T-cell (primary cell): Measurements from ENCODE around the gene XRCC3. TPM values are rescaled to one million over a fixed set of nuclear protein-coding genes. Genes with fewer than 3 reads are reported as not detected.
A peak's percentile ranks its signal among the peaks of the same experiment; 100 is the strongest.

Source experiments
- ATAC-seq, 4 experiments: fragments of 200-7000 bp in 3 of 4; fragments of 150-1000 bp in 1 of 4; cut with Tn5 transposase; replicated peaks in 1 of 4; 1 replicate in 3 of 4; 2 replicates in 1 of 4; pipeline ENCODE4 v1.10.0; 2021; ENCODE audit warnings: moderate library complexity in 3 of 4, mild to moderate bottlenecking in 2 of 4, moderate number of reproducible peaks in 1 of 4
- CTCF ChIA-PET, 2 donors: fragments of 300-600 bp; sonication (Branson Sonifier 250); formaldehyde crosslinking; loops; one replicate each; lab custom pipeline; 2022; ENCODE audit warnings: antibody characterized with exemption in 2 of 2; lab: Charles Lee
- POLR2A ChIA-PET, 2 donors: fragments of 300-600 bp; sonication (Branson Sonifier 250); formaldehyde crosslinking; loops; one replicate each; lab custom pipeline; 2022; ENCODE audit warnings: antibody characterized with exemption in 2 of 2; lab: Charles Lee
- DNase-seq, 35 experiments: peaks; one replicate each; pipeline versions ENCODE4 v3.0.0 to v3.0.0-alpha.2; 2013 to 2023
- H3K27ac ChIP-seq: one replicate; pipeline ENCODE4 v1.5.1; 2013; ENCODE audit warnings: low read length
- H3K27me3 ChIP-seq, 2 experiments: replicated peaks in 1 of 2; 1 replicate in 1 of 2; 2 replicates in 1 of 2; pipeline versions ENCODE4 v1.6.1 to v1.7.0; 2013; ENCODE audit warnings: low read length in 1 of 2, mixed read lengths in 1 of 2; ENCODE audit not compliant: control insufficient read depth in 2 of 2, insufficient read depth in 2 of 2; ENCODE audit errors: extremely low read depth in 1 of 2
- H3K36me3 ChIP-seq, 2 donors: 1 replicate in 1 of 2; 2 replicates in 1 of 2; pipeline versions ENCODE4 v1.6.1 to v1.7.0; 2013; ENCODE audit warnings: low read length in 1 of 2; ENCODE audit not compliant: control insufficient read depth in 2 of 2, insufficient read depth in 1 of 2; ENCODE audit errors: extremely low read depth in 1 of 2
- H3K4me1 ChIP-seq, 2 experiments: 1 replicate in 1 of 2; 2 replicates in 1 of 2; pipeline versions ENCODE4 v1.6.1 to v1.7.0; 2013; ENCODE audit warnings: low read length in 2 of 2, mixed read lengths in 1 of 2; ENCODE audit not compliant: insufficient read depth in 2 of 2, control insufficient read depth in 1 of 2; ENCODE audit errors: extremely low read depth in 1 of 2
- H3K4me3 ChIP-seq, 2 donors: 1 replicate in 1 of 2; 2 replicates in 1 of 2; pipeline versions ENCODE4 v1.5.1 to v1.7.0; 2013; ENCODE audit warnings: mild to moderate bottlenecking in 2 of 2, low read length in 1 of 2, moderate library complexity in 1 of 2; ENCODE audit not compliant: control insufficient read depth in 1 of 2; ENCODE audit errors: extremely low read depth in 1 of 2
- H3K9me3 ChIP-seq: 2 replicates; pipeline ENCODE4 v1.7.0; 2013
- H3K27ac Mint-ChIP-seq, 2 donors: one replicate each; pipeline ENCODE4 v1.8.0; 2020 to 2021; ENCODE audit warnings: mild to moderate bottlenecking in 2 of 2, mixed read lengths in 2 of 2
- H3K27me3 Mint-ChIP-seq, 2 donors: one replicate each; pipeline ENCODE4 v1.8.0; 2021 to 2022; ENCODE audit warnings: mixed read lengths in 2 of 2
- H3K36me3 Mint-ChIP-seq: one replicate; pipeline ENCODE4 v1.8.0; 2021; ENCODE audit warnings: mixed read lengths
- H3K4me1 Mint-ChIP-seq, 3 donors: one replicate each; pipeline ENCODE4 v1.8.0; 2020 to 2022; ENCODE audit warnings: mixed read lengths in 3 of 3, mild to moderate bottlenecking in 1 of 3
- H3K4me3 Mint-ChIP-seq, 3 donors: one replicate each; pipeline ENCODE4 v1.8.0; 2020 to 2022; ENCODE audit warnings: mild to moderate bottlenecking in 3 of 3, mixed read lengths in 3 of 3, moderate library complexity in 3 of 3
- H3K9me3 Mint-ChIP-seq, 3 donors: one replicate each; pipeline ENCODE4 v1.8.0; 2020 to 2022; ENCODE audit warnings: mixed read lengths in 3 of 3
- WGBS: methylation state at CpG from one replicate; pipeline ENCODE4 v1.1.5; 2013; ENCODE audit warnings: missing lambda C conversion rate; ENCODE audit not compliant: insufficient coverage; 5-methylcytosine and 5-hydroxymethylcytosine counted together
- total RNA-seq, 35 experiments: library from RNA in 6 of 35; stranded (reverse) in 6 of 35; fragments of 120-200 nt in 1 of 35; gene quantifications; one replicate each; pipeline versions ENCODE4 v1.2.1 to v1.2.4 and lab custom pipeline; 2013 to 2026

XRCC3 gene
- total RNA-seq = 10 to 100 TPM in 3 of 5 donors, 1 to 10 TPM in 2; 7.4 to 15.1 (median 12.9) TPM
- 7.2 TPM for total RNA-seq (2013)
- 5.2 to 74.3 (median 12.3) reads per million in 29 experiments for total RNA-seq (lab: John Stamatoyannopoulos, UW)

DNA sequence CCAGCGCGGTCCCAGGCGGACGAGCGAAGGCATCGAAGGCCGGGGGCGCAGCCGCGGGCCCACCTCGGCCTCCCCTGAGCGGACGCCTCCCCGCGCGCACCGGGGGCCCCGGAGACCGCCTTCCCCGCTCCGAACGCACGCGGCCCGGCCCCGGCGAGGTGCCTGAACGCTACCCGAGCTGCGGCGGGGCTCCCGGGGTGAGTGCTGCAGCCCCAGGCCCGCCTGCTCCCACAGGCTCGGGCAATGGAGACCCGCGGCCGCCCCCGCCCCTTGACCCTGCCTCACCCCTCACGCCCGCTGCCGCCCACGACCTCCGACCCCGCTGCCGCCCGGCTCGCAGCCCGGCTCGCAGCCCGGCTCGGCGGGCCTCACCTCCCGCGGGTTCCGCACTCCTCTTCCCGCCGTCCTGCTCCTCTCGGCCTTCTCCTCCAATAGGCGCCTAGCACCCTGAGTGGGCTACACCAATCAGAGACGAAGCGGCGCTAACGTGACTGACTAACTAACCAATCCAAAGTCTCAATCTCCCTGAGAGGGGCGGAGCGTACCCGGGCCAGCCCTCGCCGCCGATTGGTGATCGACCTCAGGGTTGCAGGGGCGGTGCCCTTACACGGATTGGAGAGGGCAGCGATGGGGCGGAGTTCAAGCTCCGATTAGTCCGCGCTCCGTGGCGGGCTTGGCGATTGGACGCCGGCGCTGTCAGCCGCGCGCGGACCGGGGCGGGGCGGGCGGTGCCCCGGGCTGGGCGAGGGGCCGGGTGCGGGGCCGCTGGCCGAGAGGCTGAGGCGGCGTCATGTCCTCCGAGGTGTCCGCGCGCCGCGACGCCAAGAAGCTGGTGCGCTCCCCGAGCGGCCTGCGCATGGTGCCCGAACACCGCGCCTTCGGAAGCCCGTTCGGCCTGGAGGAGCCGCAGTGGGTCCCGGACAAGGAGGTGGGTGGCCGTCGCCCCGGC lies at the start of gene XRCC3, which contains the start of gene ZFYVE21:
Gene XRCC3, minus strand, starts transcription at position 400 of the 949 bp plus-strand sequence. CDS start 4,364 bp downstream, outside the sequence.
Gene ZFYVE21, plus strand, starts transcription at position 759 of the 949 bp plus-strand sequence. Its CDS starts 32 bp downstream, at position 791.
- H3K27me3 Mint-ChIP-seq = no peaks in the 10 kb centered on the region
- no peaks in the 10 kb centered on the region for H3K9me3 ChIP-seq
- no peaks in the 10 kb centered on the region for H3K36me3 ChIP-seq
- no peaks in the 10 kb centered on the region for H3K27me3 ChIP-seq
- H3K4me3 ChIP-seq = peak within 1 kb of the TSS; percentile 51 to 67
- ATAC-seq (peak; percentile 92 to 95 (median 94)), DNase-seq (peak; percentile 95 to 100 (median 99))
- peaks cover 44 to 67% (median 56%) of the 10 kb centered on the region in 3 donors for H3K4me1 Mint-ChIP-seq
- H3K4me3 Mint-ChIP-seq = peak within 1 kb of the TSS; percentile 86 to 90 (median 89)
- no peak within 1 kb of the TSS for H3K27ac ChIP-seq
- under 1% methylated on average over 121 of the region's 121 CpGs for WGBS
- no peaks in the 10 kb centered on the region for H3K9me3 Mint-ChIP-seq
- POLR2A ChIA-PET = no interaction called here
- H3K4me1 ChIP-seq = peaks cover 5 to 43% of the 10 kb centered on the region in 2 experiments
- H3K36me3 Mint-ChIP-seq = no peaks in the 10 kb centered on the region
- peak within 1 kb of the TSS; percentile 73 to 81 for H3K27ac Mint-ChIP-seq
- CTCF ChIA-PET = no interaction called here

DNA sequence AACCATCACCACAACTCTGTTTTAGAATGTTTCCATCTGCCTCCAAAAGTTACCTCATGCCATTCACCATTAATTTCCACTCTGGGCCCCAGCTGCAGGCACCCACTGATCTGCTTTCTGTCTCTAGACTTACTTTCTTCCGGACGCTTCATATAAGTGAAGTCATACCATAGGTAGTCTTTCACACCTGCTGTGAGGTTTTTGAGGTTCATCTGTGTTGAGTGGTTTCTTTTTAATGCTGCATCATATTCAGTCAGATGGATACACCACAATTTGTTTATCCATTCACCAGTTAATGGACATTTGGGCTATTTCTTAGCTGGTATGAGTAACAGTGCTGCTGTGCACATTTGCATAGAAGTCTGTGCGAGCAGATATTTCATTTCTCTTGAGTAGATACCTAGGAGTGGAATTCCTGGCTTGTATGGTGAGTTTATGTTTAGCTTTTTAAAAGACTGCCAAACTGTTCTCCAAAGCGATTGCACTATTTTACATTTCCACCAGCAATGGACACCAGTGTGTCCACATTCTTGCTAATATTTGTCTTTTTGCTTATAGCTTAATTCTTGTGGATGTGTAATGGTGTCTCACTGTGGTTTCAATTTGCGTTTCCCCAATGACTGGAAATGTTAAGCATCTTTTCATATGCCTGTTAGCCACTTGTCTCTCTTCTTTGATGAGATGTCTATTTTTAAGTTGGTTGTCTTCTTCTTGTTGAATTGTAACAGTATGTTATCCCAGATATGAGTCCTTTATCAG lies 48.7 kb upstream of the XRCC3 start:
- H3K27me3 ChIP-seq = no peaks in the 10 kb centered on the region
- H3K4me1 ChIP-seq = no peaks in the 10 kb centered on the region
- Mint-ChIP-seq H3K36me3 (peaks cover 15% of the 10 kb centered on the region), H3K27ac (no peak overlapping the region), H3K4me1 (no peaks in the 10 kb centered on the region), H3K4me3 (no peak overlapping the region), H3K27me3 (no peaks in the 10 kb centered on the region), H3K9me3 (no peaks in the 10 kb centered on the region)
- DNase-seq = no peak
- no peak for ATAC-seq
- no CpG with 5 or more reads among the region's 5 CpGs for WGBS
- CTCF ChIA-PET = no interaction called here
- no peak overlapping the region for H3K27ac ChIP-seq
- no peak overlapping the region for H3K4me3 ChIP-seq
- H3K9me3 ChIP-seq = no peaks in the 10 kb centered on the region
- POLR2A ChIA-PET = interaction anchor here in 1 of 2 donors (0.6 kb wide), 1 partner anchor 306 kb away, joined by 3 read pairs; no protein-coding TSS in a partner anchor
- no peaks in the 10 kb centered on the region for H3K36me3 ChIP-seq

DNA sequence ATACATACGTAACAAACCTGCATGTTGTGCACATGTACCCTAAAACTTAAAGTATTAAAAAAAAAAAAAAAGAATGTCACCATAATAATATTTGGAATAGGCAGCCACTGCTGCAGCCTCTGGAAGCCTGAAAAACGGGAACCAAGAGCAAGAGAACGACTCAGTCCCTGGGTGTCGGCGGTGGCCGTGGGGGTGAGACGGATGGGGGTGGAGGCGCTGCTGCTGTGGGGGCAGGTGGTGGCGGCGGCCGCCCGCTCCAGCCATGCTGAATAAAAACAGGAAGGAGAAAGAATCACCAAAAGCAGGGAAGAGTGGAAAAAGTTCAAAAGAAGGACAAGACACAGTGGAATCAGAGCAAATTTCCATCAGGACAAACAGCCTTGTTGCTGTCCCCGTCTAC lies 47.3 kb upstream of the XRCC3 start:
- ChIA-PET POLR2A (no interaction called here), CTCF (no interaction called here)
- Mint-ChIP-seq H3K4me1 (no peaks in the 10 kb centered on the region), H3K27ac (no peak overlapping the region), H3K36me3 (peaks cover 13% of the 10 kb centered on the region), H3K27me3 (no peaks in the 10 kb centered on the region), H3K4me3 (no peak overlapping the region), H3K9me3 (no peaks in the 10 kb centered on the region)
- H3K4me3 ChIP-seq = no peak overlapping the region
- H3K27ac ChIP-seq = no peak overlapping the region
- WGBS = 88% methylated on average over 11 of the region's 13 CpGs
- no peaks in the 10 kb centered on the region for H3K4me1 ChIP-seq
- DNase-seq (no peak), ATAC-seq (no peak)
- H3K9me3 ChIP-seq = no peaks in the 10 kb centered on the region
- H3K27me3 ChIP-seq = no peaks in the 10 kb centered on the region
- H3K36me3 ChIP-seq = no peaks in the 10 kb centered on the region

DNA sequence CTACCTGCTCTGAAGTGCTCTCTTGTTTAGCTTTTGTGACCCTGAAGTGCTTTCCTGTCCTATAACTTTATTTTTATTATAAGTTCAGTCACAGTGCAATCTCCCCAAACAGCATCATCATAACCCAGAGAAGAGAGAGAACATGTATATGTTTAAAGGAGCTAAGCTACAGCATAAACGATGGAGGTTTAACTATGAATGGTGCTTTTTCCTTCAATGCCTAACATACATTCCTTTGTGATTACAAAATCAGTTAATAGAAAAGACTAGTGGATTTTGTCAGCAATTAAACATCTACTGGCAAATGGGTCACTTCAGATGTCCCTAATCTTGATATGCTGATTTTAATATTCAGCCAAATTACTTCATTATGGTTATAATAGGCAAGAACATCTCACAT lies 46.8 kb upstream of the XRCC3 start:
- no peak overlapping the region for H3K4me3 ChIP-seq
- no peaks in the 10 kb centered on the region for H3K4me1 ChIP-seq
- no peak overlapping the region for H3K27ac ChIP-seq
- Mint-ChIP-seq H3K27me3 (no peaks in the 10 kb centered on the region), H3K9me3 (no peaks in the 10 kb centered on the region), H3K36me3 (peaks cover 11% of the 10 kb centered on the region), H3K27ac (no peak overlapping the region), H3K4me3 (no peak overlapping the region), H3K4me1 (no peaks in the 10 kb centered on the region)
- DNase-seq = no peak
- H3K27me3 ChIP-seq = no peaks in the 10 kb centered on the region
- H3K9me3 ChIP-seq = no peaks in the 10 kb centered on the region
- WGBS = no CpG with 5 or more reads among the region's 1 CpG
- ChIA-PET CTCF (no interaction called here), POLR2A (interaction anchor here in 1 of 2 donors (0.7 kb wide), 1 partner anchor 1314 kb away, joined by 4 read pairs; no protein-coding TSS in a partner anchor)
- no peak for ATAC-seq
- no peaks in the 10 kb centered on the region for H3K36me3 ChIP-seq

DNA sequence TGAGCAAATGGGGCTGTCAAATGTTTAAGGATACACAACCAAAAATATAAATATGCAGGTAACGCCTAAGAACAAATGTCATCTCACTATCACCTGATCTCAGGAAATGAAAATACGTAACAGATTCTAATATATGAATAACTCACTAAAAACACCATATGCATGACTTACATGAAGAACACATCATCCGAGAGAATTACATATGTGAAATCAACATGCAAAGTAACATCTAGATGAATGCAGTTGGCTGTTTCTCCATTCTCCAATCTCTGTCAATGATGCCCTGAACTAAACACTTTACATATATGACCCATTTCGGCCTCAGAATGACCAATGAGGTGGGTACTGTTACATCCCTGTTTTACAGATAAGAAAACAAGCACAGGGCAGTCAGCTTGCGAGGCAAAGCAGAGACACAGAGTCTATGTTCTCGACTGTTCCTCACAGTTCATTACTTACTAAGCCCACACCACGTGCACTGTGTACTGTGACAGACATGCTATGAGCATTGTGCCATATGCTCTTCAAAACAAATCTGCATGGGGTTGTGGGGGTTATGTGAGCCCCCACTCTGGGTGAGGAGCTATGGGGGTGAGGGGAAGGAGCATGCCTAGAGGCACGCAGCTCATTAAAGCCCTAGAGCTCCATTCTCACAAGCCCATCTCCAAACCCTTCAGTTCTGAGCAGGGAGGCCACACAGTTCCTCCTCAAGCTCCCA lies 43.0 kb upstream of the XRCC3 start:
- H3K4me1 ChIP-seq = no peaks in the 10 kb centered on the region
- no peaks in the 10 kb centered on the region for H3K4me1 Mint-ChIP-seq
- ChIA-PET POLR2A (interaction anchor here in 1 of 2 donors (0.7 kb wide), 1 partner anchor 16 kb away, joined by 7 read pairs; no protein-coding TSS in a partner anchor), CTCF (interaction anchor here in 1 of 2 donors (0.7 kb wide), 1 partner anchor 509 kb away, joined by 3 read pairs; no protein-coding TSS in a partner anchor)
- no peaks in the 10 kb centered on the region for H3K27me3 Mint-ChIP-seq
- no peak overlapping the region for H3K4me3 ChIP-seq
- DNase-seq (no peak), ATAC-seq (no peak)
- H3K36me3 Mint-ChIP-seq = no peaks in the 10 kb centered on the region
- H3K27me3 ChIP-seq = no peaks in the 10 kb centered on the region
- no peaks in the 10 kb centered on the region for H3K9me3 Mint-ChIP-seq
- H3K36me3 ChIP-seq = peaks cover 0 to 5% of the 10 kb centered on the region in 2 donors
- no peaks in the 10 kb centered on the region for H3K9me3 ChIP-seq
- H3K27ac ChIP-seq = no peak overlapping the region
- WGBS = 94% methylated on average over 2 of the region's 8 CpGs
- H3K27ac Mint-ChIP-seq = no peak overlapping the region
- no peak overlapping the region for H3K4me3 Mint-ChIP-seq
